HepG2 (cell line): ENCODE measurements around the gene EID1. TPM values are rescaled to one million over a fixed set of nuclear protein-coding genes. Genes with fewer than 3 reads are reported as not detected.

Source experiments
- ATAC-seq: fragments of 200-7000 bp; cut with Tn5 transposase; 3 replicates; pipeline ENCODE4 v1.9.1; 2020; ENCODE audit warnings: mild to moderate bottlenecking, moderate library complexity
- BruUV-seq: library from RNA; stranded (reverse); fragments of 400-500 nt; replicated peaks from 2 replicates; lab custom pipeline; 2021; lab: Mats Ljungman, UMichigan
- CTCF ChIA-PET: fragments of 300-600 bp; formaldehyde crosslinking; extraction: SDS; loops from one replicate; lab custom pipeline; 2021; ENCODE audit warnings: low total read pairs, inconsistent platforms, low intra/inter-chr PET ratio; lab: Yijun Ruan, JAX
- POLR2A ChIA-PET: fragments of 350-600 bp; sonication (Branson Sonifier 250); formaldehyde crosslinking; loops from one replicate; lab custom pipeline; 2020; ENCODE audit warnings: antibody characterized with exemption, inconsistent platforms; lab: Yijun Ruan, JAX
- DNase-seq: peaks from one replicate; pipeline ENCODE4 v3.0.0-alpha.2; 2015; ENCODE audit warnings: low spot score
- FAIRE-seq: peaks from 3 replicates; lab custom pipeline; 2011; peaks lifted over from hg19 to GRCh38; lab: Jason Lieb, UNC
- H2AFZ ChIP-seq: one replicate; pipeline ENCODE4 v1.6.1; 2011; ENCODE audit warnings: low read length, inconsistent platforms
- H3K27ac ChIP-seq: fragments of 300-600 bp; 3 replicates; pipeline ENCODE4 v1.8.0; 2011; ENCODE audit warnings: mixed run types, mild to moderate bottlenecking, mixed read lengths, low read length, inconsistent platforms; ENCODE audit not compliant: insufficient read depth; ENCODE audit errors: extremely low read length
- H3K27me3 ChIP-seq, 2 experiments: fragments of 200-600 bp in 1 of 2; 2 replicates in 1 of 2; 3 replicates in 1 of 2; pipeline versions ENCODE4 v1.6.0 to v1.8.0; 2011; ENCODE audit warnings: low read length in 2 of 2, mild to moderate bottlenecking in 2 of 2, moderate library complexity in 2 of 2, inconsistent platforms in 1 of 2; ENCODE audit not compliant: insufficient read depth in 2 of 2, control insufficient read depth in 1 of 2
- H3K36me3 ChIP-seq, 2 experiments: fragments of 200-600 bp in 1 of 2; replicated peaks in 1 of 2; 2 replicates in 1 of 2; 3 replicates in 1 of 2; pipeline versions ENCODE4 v1.5.1 to v1.8.0; 2011; ENCODE audit warnings: low read length in 2 of 2, inconsistent platforms in 1 of 2; ENCODE audit not compliant: insufficient read depth in 2 of 2, control insufficient read depth in 1 of 2
- H3K4me1 ChIP-seq: 2 replicates; pipeline ENCODE4 v1.5.1; 2012; ENCODE audit warnings: low read length, inconsistent platforms; ENCODE audit not compliant: insufficient read depth
- H3K4me2 ChIP-seq: 2 replicates; pipeline ENCODE4 v1.6.0; 2011; ENCODE audit warnings: low read depth, low read length, inconsistent platforms
- H3K4me3 ChIP-seq, 3 experiments: fragments of 200-600 bp in 1 of 3; sonication (generic), shearing (Covaris generic) in 1 of 3; replicated peaks in 1 of 3; 2 replicates each; pipeline ENCODE4 v1.5.1; 2011 to 2016; ENCODE audit warnings: low read length in 3 of 3, inconsistent platforms in 2 of 3, low read depth in 2 of 3, mild to moderate bottlenecking in 2 of 3, control low read depth in 1 of 3, mixed read lengths in 1 of 3; ENCODE audit not compliant: insufficient read depth in 1 of 3
- H3K79me2 ChIP-seq: one replicate; pipeline ENCODE4 v1.6.1; 2011; ENCODE audit warnings: low read length, inconsistent platforms; ENCODE audit not compliant: insufficient read depth
- H3K9ac ChIP-seq: 2 replicates; pipeline ENCODE4 v1.6.0; 2011; ENCODE audit warnings: mild to moderate bottlenecking, low read depth, low read length, inconsistent platforms; ENCODE audit not compliant: insufficient read depth
- H3K9me3 ChIP-seq: 2 replicates; pipeline ENCODE4 v1.5.1; 2012; ENCODE audit warnings: mild to moderate bottlenecking, low read length
- H4K20me1 ChIP-seq: 2 replicates; pipeline ENCODE4 v1.6.0; 2011; ENCODE audit warnings: inconsistent platforms, mild to moderate bottlenecking, low read length, moderate library complexity; ENCODE audit not compliant: insufficient read depth
- ATRX ChIP-seq: sonication (generic); formaldehyde crosslinking; IDR thresholded peaks from 2 replicates; pipeline ENCODE4 v1.4.0; 2020; ENCODE audit warnings: missing genetic modification reagents, borderline replicate concordance
- CENPT ChIP-seq: sonication (generic); formaldehyde crosslinking; IDR thresholded peaks from 2 replicates; pipeline ENCODE4 v1.8.0; 2022; ENCODE audit warnings: low read depth, mild to moderate bottlenecking, moderate library complexity, missing genetic modification reagents
- CHD4 ChIP-seq: fragments of 200-600 bp; sonication (generic); IDR thresholded peaks from 2 replicates; pipeline ENCODE4 v1.7.0; 2017; ENCODE audit warnings: mild to moderate bottlenecking, low read length, borderline replicate concordance
- KAT8 ChIP-seq: IDR thresholded peaks from 2 replicates; pipeline ENCODE4 v1.6.1; 2016; ENCODE audit warnings: missing genetic modification reagents, missing compliant biosample characterization
- KDM4B ChIP-seq: sonication (generic); formaldehyde crosslinking; IDR thresholded peaks from 2 replicates; pipeline ENCODE4 v1.4.0; 2020; ENCODE audit warnings: missing genetic modification reagents
- MTA3 ChIP-seq: sonication (generic); formaldehyde crosslinking; IDR thresholded peaks from 2 replicates; pipeline ENCODE4 v1.4.0; 2020; ENCODE audit warnings: missing genetic modification reagents
- MYC ChIP-seq: sonication (generic); formaldehyde crosslinking; IDR thresholded peaks from 2 replicates; pipeline ENCODE4 v1.9.0; 2021; ENCODE audit warnings: missing genetic modification reagents, borderline replicate concordance
- NFE2L1 ChIP-seq: sonication (generic); formaldehyde crosslinking; IDR thresholded peaks from 2 replicates; pipeline ENCODE4 v1.4.0; 2020; ENCODE audit warnings: missing genetic modification reagents, mild to moderate bottlenecking, borderline replicate concordance
- PHF8 ChIP-seq: sonication (generic); formaldehyde crosslinking; IDR thresholded peaks from 2 replicates; pipeline ENCODE4 v1.5.0; 2020; ENCODE audit warnings: missing genetic modification reagents
- RFX3 ChIP-seq: IDR thresholded peaks from 2 replicates; pipeline ENCODE4 v1.6.1; 2016; ENCODE audit warnings: missing biosample characterization, missing genetic modification reagents
- SKI ChIP-seq: fragments of 450-650 bp; IDR thresholded peaks from one replicate; pipeline ENCODE4 v1.6.1; 2018; ENCODE audit warnings: mild to moderate bottlenecking; ENCODE audit not compliant: partially characterized antibody
- SMARCC2 ChIP-seq: fragments of 450-650 bp; IDR thresholded peaks from 2 replicates; pipeline ENCODE4 v1.6.1; 2017; ENCODE audit warnings: antibody characterized with exemption, mild to moderate bottlenecking
- SYNCRIP ChIP-seq: fragments of 200-400 bp; formaldehyde crosslinking; IDR thresholded peaks from 2 replicates; pipeline ENCODE4 v1.6.1; 2018; ENCODE audit warnings: mild to moderate bottlenecking, low read depth, low read length; ENCODE audit not compliant: insufficient read depth
- ZNF101 ChIP-seq: sonication (generic); formaldehyde crosslinking; IDR thresholded peaks from 2 replicates; pipeline ENCODE4 v1.4.0; 2020; ENCODE audit warnings: mild to moderate bottlenecking, low read depth, missing genetic modification reagents, borderline replicate concordance
- ZNF160 ChIP-seq: sonication (generic); formaldehyde crosslinking; IDR thresholded peaks from 2 replicates; pipeline ENCODE4 v1.8.0; 2022; ENCODE audit warnings: mild to moderate bottlenecking, inconsistent platforms, missing genetic modification reagents
- ZNF232 ChIP-seq: sonication (generic); formaldehyde crosslinking; IDR thresholded peaks from 2 replicates; pipeline ENCODE4 v1.4.0; 2020; ENCODE audit warnings: missing genetic modification reagents, borderline replicate concordance
- ZNF34 ChIP-seq: sonication (generic); formaldehyde crosslinking; IDR thresholded peaks from 2 replicates; pipeline ENCODE4 v1.4.0; 2020; ENCODE audit warnings: mild to moderate bottlenecking, missing genetic modification reagents, borderline replicate concordance
- ZNF841 ChIP-seq: sonication (generic); formaldehyde crosslinking; IDR thresholded peaks from 2 replicates; pipeline ENCODE4 v1.8.1; 2023; ENCODE audit warnings: missing genetic modification reagents, borderline replicate concordance
- WGBS: methylation state at CpG from one replicate; pipeline ENCODE4 v1.1.6; 2017; ENCODE audit warnings: low lambda C conversion rate; 5-methylcytosine and 5-hydroxymethylcytosine counted together
- in situ Hi-C: cut with HindIII; loops from 2 replicates; pipeline ENCODE4 v1.10.0; 2017; ENCODE audit warnings: low pct_unique_long_range_greater_than_20kb; ENCODE audit not compliant: extremely low pct_ligation_motif_present
- intact Hi-C: fragments of 100-400 bp; cut with micrococcal nuclease; formaldehyde crosslinking; loops from one replicate; pipeline ENCODE4 v1.10.0; 2022; ENCODE audit not compliant: unreplicated experiment
- polyA plus RNA-seq, 8 experiments: library from polyadenylated mRNA; depleted of rRNA in 3 of 8; stranded (reverse) in 7 of 8; unstranded in 1 of 8; fragments of >200 nt; fragmentation: Illumina TruSeq in 4 of 8; extraction: Trizol in 4 of 8; gene quantifications; 2 replicates each; pipeline versions ENCODE4 v1.2.1 to v1.2.3, GENCODE V29; 2011 to 2016; ENCODE audit warnings: low read depth in 4 of 8, missing spikeins in 1 of 8, mixed read lengths in 1 of 8; ENCODE audit not compliant: insufficient read depth in 1 of 8
- total RNA-seq, 5 experiments: library from RNA; depleted of rRNA; stranded (reverse); fragments of >200 nt; fragmentation: Illumina TruSeq; extraction: Trizol; gene quantifications; 2 replicates each; pipeline ENCODE4 v1.2.3, GENCODE V29; 2016; ENCODE audit warnings: low read depth in 1 of 5
- TF ChIP-seq, protein P1 (sequence below): IDR thresholded peaks from 2 replicates; pipeline ENCODE4 v1.6.1; 2016; ENCODE audit warnings: mild to moderate bottlenecking, missing biosample characterization, missing genetic modification reagents
- TF ChIP-seq, protein P2 (sequence below): sonication (generic); formaldehyde crosslinking; conservative IDR thresholded peaks from 2 replicates; pipeline ENCODE4 v1.4.0; 2020; ENCODE audit warnings: missing genetic modification reagents
- TF ChIP-seq, protein P3 (sequence below): sonication (generic); formaldehyde crosslinking; conservative IDR thresholded peaks from 2 replicates; pipeline ENCODE4 v1.8.0; 2022; ENCODE audit warnings: mild to moderate bottlenecking, moderate library complexity, missing genetic modification reagents

The EID1 gene
- total and polyA plus RNA-seq, 2 of the 13 experiments (the other 11 are each of a cell fraction or from before 2014, with no cell fraction given) = 2.2 to 5.4 TPM

DNA sequence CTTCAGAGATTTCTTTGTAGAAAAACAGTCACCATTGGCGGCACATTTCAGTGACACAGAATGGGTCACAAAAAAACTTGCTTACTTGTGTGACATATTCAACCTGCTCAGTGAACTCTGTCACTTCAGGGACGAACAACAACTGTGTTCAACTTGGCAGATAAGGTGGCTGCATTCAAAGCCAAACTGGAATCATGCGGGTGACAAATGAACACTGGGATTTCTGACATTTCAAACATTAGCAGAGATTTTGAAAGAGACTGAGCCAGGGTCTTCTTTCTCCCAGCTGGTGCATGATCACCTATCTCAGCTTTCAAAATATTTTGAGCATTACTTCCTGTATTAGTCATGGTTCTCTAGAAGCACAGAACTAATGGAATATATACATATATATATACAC, 1.9 kb upstream of the EID1 start (continued):
- TF ChIP-seq SYNCRIP (no peak), RFX3 (CRISPR knock-in tag) (no peak), NFE2L1 (CRISPR knock-in tag) (no peak), ATRX (CRISPR knock-in tag) (no peak), PHF8 (CRISPR knock-in tag) (no peak), KAT8 (CRISPR knock-in tag) (no peak), KDM4B (CRISPR knock-in tag) (no peak)
- TF ChIP-seq, all 625 proteins: peak for 0

DNA sequence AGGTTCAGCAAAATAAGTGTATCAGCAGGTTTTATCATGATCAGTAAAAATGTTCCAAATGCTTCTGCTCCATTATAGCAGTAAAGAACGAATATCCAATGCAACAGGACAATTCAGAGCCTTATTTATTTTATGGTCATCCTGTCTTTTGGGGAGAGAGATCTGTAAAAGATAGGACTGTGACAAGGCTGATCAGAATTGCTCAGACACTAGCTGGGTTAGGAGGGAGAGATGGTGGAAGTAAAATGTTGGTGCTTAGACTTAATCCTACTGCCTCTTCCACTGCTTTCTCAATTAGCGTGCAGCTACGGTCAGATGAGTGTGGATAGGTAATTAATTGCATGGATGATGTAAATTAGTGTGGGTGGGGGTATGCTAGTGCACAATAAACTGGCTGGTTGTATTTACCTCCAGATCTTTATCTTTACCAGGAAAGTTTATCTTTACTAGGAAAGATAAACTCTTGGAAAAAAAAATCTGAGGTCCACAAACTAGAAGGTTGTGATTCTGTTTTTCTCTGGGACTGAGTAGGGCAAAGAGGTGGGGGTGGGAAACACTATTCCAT, 2.2 kb downstream of the EID1 start:
- DNase-seq (no peak), FAIRE-seq (no peak), ATAC-seq (no peak)
- WGBS = 5% methylated on average over 3 of the region's 3 CpGs
- POLR2A ChIA-PET = no interaction called here
- Histone ChIP-seq H3K4me3 (no peak overlapping the region), H3K27ac (no peak overlapping the region), H3K36me3 (no peaks in the 10 kb centered on the region), H3K9me3 (no peaks in the 10 kb centered on the region), H2AFZ (no peak overlapping the region), H3K9ac (no peak overlapping the region), H4K20me1 (no peaks in the 10 kb centered on the region), H3K4me2 (no peak overlapping the region), H3K79me2 (no peaks in the 10 kb centered on the region), H3K4me1 (no peaks in the 10 kb centered on the region), H3K27me3 (0 out of 5 replicates have a peak, but pooled peaks cover 0 to 3% of the 10 kb centered on the region in 2 experiments)
- CTCF ChIA-PET = no interaction called here
- no TSS peak for BruUV-seq
- intact Hi-C loops = no loop called here
- in situ Hi-C loops = no loop called here
- TF ChIP-seq ZNF101 (CRISPR knock-in tag) = no peak
- no peak for TF ChIP-seq SKI
- TF ChIP-seq, protein P1, sequence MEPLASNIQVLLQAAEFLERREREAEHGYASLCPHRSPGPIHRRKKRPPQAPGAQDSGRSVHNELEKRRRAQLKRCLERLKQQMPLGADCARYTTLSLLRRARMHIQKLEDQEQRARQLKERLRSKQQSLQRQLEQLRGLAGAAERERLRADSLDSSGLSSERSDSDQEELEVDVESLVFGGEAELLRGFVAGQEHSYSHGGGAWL = no peak
- TF ChIP-seq SMARCC2 = no peak
- no peak for TF ChIP-seq MYC (CRISPR knock-in tag)
- no peak for TF ChIP-seq CENPT (CRISPR knock-in tag)
- no peak for TF ChIP-seq ZNF34 (CRISPR knock-in tag)
- TF ChIP-seq ZNF232 (CRISPR knock-in tag) = no peak
- TF ChIP-seq, protein P2, sequence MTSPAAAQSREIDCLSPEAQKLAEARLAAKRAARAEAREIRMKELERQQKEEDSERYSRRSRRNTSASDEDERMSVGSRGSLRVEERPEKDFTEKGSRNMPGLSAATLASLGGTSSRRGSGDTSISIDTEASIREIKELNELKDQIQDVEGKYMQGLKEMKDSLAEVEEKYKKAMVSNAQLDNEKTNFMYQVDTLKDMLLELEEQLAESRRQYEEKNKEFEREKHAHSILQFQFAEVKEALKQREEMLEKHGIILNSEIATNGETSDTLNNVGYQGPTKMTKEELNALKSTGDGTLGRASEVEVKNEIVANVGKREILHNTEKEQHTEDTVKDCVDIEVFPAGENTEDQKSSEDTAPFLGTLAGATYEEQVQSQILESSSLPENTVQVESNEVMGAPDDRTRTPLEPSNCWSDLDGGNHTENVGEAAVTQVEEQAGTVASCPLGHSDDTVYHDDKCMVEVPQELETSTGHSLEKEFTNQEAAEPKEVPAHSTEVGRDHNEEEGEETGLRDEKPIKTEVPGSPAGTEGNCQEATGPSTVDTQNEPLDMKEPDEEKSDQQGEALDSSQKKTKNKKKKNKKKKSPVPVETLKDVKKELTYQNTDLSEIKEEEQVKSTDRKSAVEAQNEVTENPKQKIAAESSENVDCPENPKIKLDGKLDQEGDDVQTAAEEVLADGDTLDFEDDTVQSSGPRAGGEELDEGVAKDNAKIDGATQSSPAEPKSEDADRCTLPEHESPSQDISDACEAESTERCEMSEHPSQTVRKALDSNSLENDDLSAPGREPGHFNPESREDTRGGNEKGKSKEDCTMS (CRISPR knock-in tag) = no peak
- TF ChIP-seq, protein P3, sequence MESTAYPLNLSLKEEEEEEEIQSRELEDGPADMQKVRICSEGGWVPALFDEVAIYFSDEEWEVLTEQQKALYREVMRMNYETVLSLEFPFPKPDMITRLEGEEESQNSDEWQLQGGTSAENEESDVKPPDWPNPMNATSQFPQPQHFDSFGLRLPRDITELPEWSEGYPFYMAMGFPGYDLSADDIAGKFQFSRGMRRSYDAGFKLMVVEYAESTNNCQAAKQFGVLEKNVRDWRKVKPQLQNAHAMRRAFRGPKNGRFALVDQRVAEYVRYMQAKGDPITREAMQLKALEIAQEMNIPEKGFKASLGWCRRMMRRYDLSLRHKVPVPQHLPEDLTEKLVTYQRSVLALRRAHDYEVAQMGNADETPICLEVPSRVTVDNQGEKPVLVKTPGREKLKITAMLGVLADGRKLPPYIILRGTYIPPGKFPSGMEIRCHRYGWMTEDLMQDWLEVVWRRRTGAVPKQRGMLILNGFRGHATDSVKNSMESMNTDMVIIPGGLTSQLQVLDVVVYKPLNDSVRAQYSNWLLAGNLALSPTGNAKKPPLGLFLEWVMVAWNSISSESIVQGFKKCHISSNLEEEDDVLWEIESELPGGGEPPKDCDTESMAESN (CRISPR knock-in tag) = no peak
- no peak for TF ChIP-seq ZNF160
- no peak for TF ChIP-seq ZNF841 (CRISPR knock-in tag)
- TF ChIP-seq CHD4 = no peak
- no peak for TF ChIP-seq MTA3 (CRISPR knock-in tag)
